Caco-2 (cell line): ENCODE measurements around the gene CDC7. TPM values are rescaled to one million over a fixed set of nuclear protein-coding genes. Genes with fewer than 3 reads are reported as not detected.

Experiments
- BruUV-seq: library from RNA; stranded (reverse); fragments of 400-500 nt; replicated peaks from 2 replicates; lab custom pipeline; 2021; lab: Mats Ljungman, UMichigan
- CTCF ChIA-PET: fragments of 300-600 bp; sonication (Branson Sonifier 250); formaldehyde crosslinking; loops from one replicate; lab custom pipeline; 2022; ENCODE audit warnings: antibody characterized with exemption; lab: Charles Lee
- POLR2A ChIA-PET: fragments of 300-600 bp; sonication (Branson Sonifier 250); formaldehyde crosslinking; loops from one replicate; lab custom pipeline; 2022; ENCODE audit warnings: antibody characterized with exemption; lab: Charles Lee
- DNase-seq, 2 experiments: peaks; one replicate each; pipeline versions ENCODE4 v3.0.0 to v3.0.0-alpha.2; 2020 to 2022
- H3K27me3 ChIP-seq: replicated peaks from 2 replicates; pipeline ENCODE4 v1.6.0; 2011; ENCODE audit warnings: low read length; ENCODE audit not compliant: control insufficient read depth, insufficient read depth
- H3K36me3 ChIP-seq: 2 replicates; pipeline ENCODE4 v1.5.1; 2011; ENCODE audit warnings: low read length; ENCODE audit not compliant: control insufficient read depth, insufficient read depth
- H3K4me1 ChIP-seq: fragments of 250-450 bp; sonication (Bioruptor Pico); 2 replicates; pipeline ENCODE4 v1.5.1; 2020; ENCODE audit warnings: mild to moderate bottlenecking
- H3K4me3 ChIP-seq: 2 replicates; pipeline ENCODE4 v1.5.1; 2011; ENCODE audit warnings: low read depth, mild to moderate bottlenecking, control low read depth, low read length
- H3K9me3 ChIP-seq: fragments of 250-450 bp; sonication (Bioruptor Pico); 2 replicates; pipeline ENCODE4 v1.5.1; 2020; ENCODE audit warnings: mild to moderate bottlenecking, moderate library complexity
- H3K27ac Mint-ChIP-seq: one replicate; pipeline ENCODE4 v1.8.0; 2022; ENCODE audit warnings: mixed read lengths; ENCODE audit not compliant: unreplicated experiment
- H3K27me3 Mint-ChIP-seq: one replicate; pipeline ENCODE4 v1.8.0; 2022; ENCODE audit warnings: mixed read lengths; ENCODE audit not compliant: insufficient read depth, unreplicated experiment
- H3K36me3 Mint-ChIP-seq: one replicate; pipeline ENCODE4 v1.8.0; 2022; ENCODE audit warnings: mild to moderate bottlenecking, mixed read lengths; ENCODE audit not compliant: insufficient read depth, unreplicated experiment
- H3K4me1 Mint-ChIP-seq: one replicate; pipeline ENCODE4 v1.8.0; 2022; ENCODE audit warnings: low read depth, mixed read lengths; ENCODE audit not compliant: unreplicated experiment
- H3K4me3 Mint-ChIP-seq: one replicate; pipeline ENCODE4 v1.8.0; 2022; ENCODE audit warnings: mild to moderate bottlenecking, moderate library complexity, mixed read lengths; ENCODE audit not compliant: unreplicated experiment
- H3K9me3 Mint-ChIP-seq: one replicate; pipeline ENCODE4 v1.8.0; 2022; ENCODE audit warnings: mixed read lengths; ENCODE audit not compliant: unreplicated experiment
- CTCF ChIP-seq, 2 experiments: fragments of 200-600 bp in 1 of 2; IDR thresholded peaks; 1 replicate in 1 of 2; 2 replicates in 1 of 2; pipeline versions ENCODE4 v1.5.1 to v1.8.0; 2011 to 2022; ENCODE audit warnings: antibody characterized with exemption in 1 of 2, control low read depth in 1 of 2, inconsistent platforms in 1 of 2, low read depth in 1 of 2, low read length in 1 of 2, mild to moderate bottlenecking in 1 of 2, moderate library complexity in 1 of 2; ENCODE audit not compliant: insufficient read depth in 1 of 2, severe bottlenecking in 1 of 2, unreplicated experiment in 1 of 2
- intact Hi-C: fragments of 100-400 bp; cut with micrococcal nuclease; formaldehyde crosslinking; loops from one replicate; pipeline ENCODE4 v1.10.0; 2022; ENCODE audit not compliant: unreplicated experiment
- total RNA-seq: library from RNA; stranded (reverse); gene quantifications from 2 replicates; pipeline ENCODE4 v1.2.3, GENCODE V29; 2022

Gene CDC7
- total RNA-seq, 1 experiment from 2014 or later: 19.4 TPM

GRCh38 chr1:91557826-91558225, 57.2 kb downstream of the CDC7 start:
- peaks cover 43% of the 10 kb centered on the region for H3K4me1 Mint-ChIP-seq
- no TSS peak for BruUV-seq
- Histone ChIP-seq H3K36me3 (no peaks in the 10 kb centered on the region), H3K4me1 (peaks cover 21% of the 10 kb centered on the region), H3K4me3 (no peak overlapping the region), H3K27me3 (no peaks in the 10 kb centered on the region), H3K9me3 (no peaks in the 10 kb centered on the region)
- H3K36me3 Mint-ChIP-seq: no peaks in the 10 kb centered on the region
- intact Hi-C loops: no loop called here
- ChIA-PET CTCF (no interaction called here), POLR2A (no interaction called here)
- no peak overlapping the region for H3K4me3 Mint-ChIP-seq
- peaks cover 16% of the 10 kb centered on the region for H3K9me3 Mint-ChIP-seq
- no peaks in the 10 kb centered on the region for H3K27me3 Mint-ChIP-seq
- DNase-seq: no peak
- no peak overlapping the region for H3K27ac Mint-ChIP-seq
- TF ChIP-seq CTCF (IDR thresholded peaks at IDR 0.05; ENCODE audit: insufficient read depth in 1 of 2, low read depth in 1 of 2, low read length in 1 of 2, severe bottlenecking in 1 of 2, unreplicated experiment in 1 of 2): no peak

- ChIA-PET POLR2A (interaction anchor here (0.5 to 1.0 kb wide), 3 partner anchors 37 to 311 kb away, joined by 3 to 6 read pairs (median 3); no protein-coding TSS in a partner anchor), CTCF (interaction anchor here (0.8 kb wide), 1 partner anchor 177 kb away, joined by 3 read pairs; no protein-coding TSS in a partner anchor)
- no peaks in the 10 kb centered on the region for H3K27me3 Mint-ChIP-seq
- DNase-seq: no peak
- no peak overlapping the region for H3K4me3 Mint-ChIP-seq
- Histone ChIP-seq H3K9me3 (no peaks in the 10 kb centered on the region), H3K4me3 (no peak overlapping the region), H3K27me3 (no peaks in the 10 kb centered on the region), H3K4me1 (peaks cover 21% of the 10 kb centered on the region), H3K36me3 (no peaks in the 10 kb centered on the region)
- peak overlapping the region; percentile 76 for H3K27ac Mint-ChIP-seq
- H3K9me3 Mint-ChIP-seq: peaks cover 23% of the 10 kb centered on the region
- BruUV-seq: no TSS peak
- H3K36me3 Mint-ChIP-seq: no peaks in the 10 kb centered on the region
- TF ChIP-seq CTCF (IDR thresholded peaks at IDR 0.05; ENCODE audit: insufficient read depth in 1 of 2, low read depth in 1 of 2, low read length in 1 of 2, severe bottlenecking in 1 of 2, unreplicated experiment in 1 of 2): no peak
- intact Hi-C loops: no loop called here
- H3K4me1 Mint-ChIP-seq: peaks cover 43% of the 10 kb centered on the region
Measured at GRCh38 chr1:91559046-91559750, 58.5 kb downstream of the CDC7 start.

- Mint-ChIP-seq H3K4me3 (no peak overlapping the region), H3K27me3 (no peaks in the 10 kb centered on the region), H3K36me3 (no peaks in the 10 kb centered on the region), H3K4me1 (peaks cover 41% of the 10 kb centered on the region), H3K27ac (peak overlapping the region; percentile 76), H3K9me3 (peaks cover 27% of the 10 kb centered on the region)
- no TSS peak for BruUV-seq
- Histone ChIP-seq H3K4me1 (peaks cover 21% of the 10 kb centered on the region), H3K27me3 (no peaks in the 10 kb centered on the region), H3K4me3 (no peak overlapping the region), H3K36me3 (no peaks in the 10 kb centered on the region), H3K9me3 (no peaks in the 10 kb centered on the region)
- intact Hi-C loops: loop anchor here (1.0 kb wide), 1 partner anchor 51 kb away; no protein-coding TSS in a partner anchor
- ChIA-PET CTCF (interaction anchor here (0.8 kb wide), 1 partner anchor 177 kb away, joined by 3 read pairs; no protein-coding TSS in a partner anchor), POLR2A (interaction anchor here (0.5 to 1.0 kb wide), 4 partner anchors 38 to 311 kb away, joined by 3 to 6 read pairs (median 4); no protein-coding TSS in a partner anchor)
- TF ChIP-seq CTCF (IDR thresholded peaks at IDR 0.05; ENCODE audit: insufficient read depth in 1 of 2, low read depth in 1 of 2, low read length in 1 of 2, severe bottlenecking in 1 of 2, unreplicated experiment in 1 of 2): no peak
- DNase-seq: peak in 1 of 2 experiments; percentile 35
Measured at GRCh38 chr1:91559838-91560565, 59.4 kb downstream of the CDC7 start.
